GM18502 (cell line): ENCODE measurements around the gene CCDC142.

ENCODE experiments used
- ATAC-seq: cut with Tn5 transposase; IDR thresholded peaks from one replicate; pipeline ENCODE4 v1.9.1; 2021; ENCODE audit warnings: mild to moderate bottlenecking; ENCODE audit not compliant: unreplicated experiment, poor library complexity

CCDC142 gene, protein sequence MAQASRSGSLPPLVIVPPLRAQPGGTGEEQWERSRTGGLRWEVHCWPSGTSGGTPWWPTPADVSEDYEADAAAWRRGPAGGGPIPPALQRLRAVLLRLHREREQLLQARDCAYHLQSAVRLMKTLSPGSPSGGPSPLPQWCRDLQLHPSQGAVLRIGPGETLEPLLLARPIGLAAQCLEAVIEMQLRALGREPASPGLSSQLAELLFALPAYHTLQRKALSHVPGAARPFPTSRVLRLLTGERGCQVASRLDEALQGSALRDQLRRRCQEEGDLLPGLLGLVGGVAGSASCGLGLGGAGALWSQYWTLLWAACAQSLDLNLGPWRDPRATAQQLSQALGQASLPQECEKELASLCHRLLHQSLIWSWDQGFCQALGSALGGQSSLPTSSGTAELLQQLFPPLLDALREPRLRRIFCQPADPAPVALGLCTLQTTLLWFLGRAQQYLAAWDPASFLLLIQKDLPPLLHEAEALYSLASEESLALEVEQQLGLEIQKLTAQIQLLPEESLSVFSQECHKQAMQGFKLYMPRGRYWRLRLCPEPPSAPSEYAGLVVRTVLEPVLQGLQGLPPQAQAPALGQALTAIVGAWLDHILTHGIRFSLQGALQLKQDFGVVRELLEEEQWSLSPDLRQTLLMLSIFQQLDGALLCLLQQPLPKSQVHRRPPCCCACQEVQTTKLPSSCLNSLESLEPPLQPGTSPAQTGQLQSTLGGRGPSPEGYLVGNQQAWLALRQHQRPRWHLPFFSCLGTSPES

DNA sequence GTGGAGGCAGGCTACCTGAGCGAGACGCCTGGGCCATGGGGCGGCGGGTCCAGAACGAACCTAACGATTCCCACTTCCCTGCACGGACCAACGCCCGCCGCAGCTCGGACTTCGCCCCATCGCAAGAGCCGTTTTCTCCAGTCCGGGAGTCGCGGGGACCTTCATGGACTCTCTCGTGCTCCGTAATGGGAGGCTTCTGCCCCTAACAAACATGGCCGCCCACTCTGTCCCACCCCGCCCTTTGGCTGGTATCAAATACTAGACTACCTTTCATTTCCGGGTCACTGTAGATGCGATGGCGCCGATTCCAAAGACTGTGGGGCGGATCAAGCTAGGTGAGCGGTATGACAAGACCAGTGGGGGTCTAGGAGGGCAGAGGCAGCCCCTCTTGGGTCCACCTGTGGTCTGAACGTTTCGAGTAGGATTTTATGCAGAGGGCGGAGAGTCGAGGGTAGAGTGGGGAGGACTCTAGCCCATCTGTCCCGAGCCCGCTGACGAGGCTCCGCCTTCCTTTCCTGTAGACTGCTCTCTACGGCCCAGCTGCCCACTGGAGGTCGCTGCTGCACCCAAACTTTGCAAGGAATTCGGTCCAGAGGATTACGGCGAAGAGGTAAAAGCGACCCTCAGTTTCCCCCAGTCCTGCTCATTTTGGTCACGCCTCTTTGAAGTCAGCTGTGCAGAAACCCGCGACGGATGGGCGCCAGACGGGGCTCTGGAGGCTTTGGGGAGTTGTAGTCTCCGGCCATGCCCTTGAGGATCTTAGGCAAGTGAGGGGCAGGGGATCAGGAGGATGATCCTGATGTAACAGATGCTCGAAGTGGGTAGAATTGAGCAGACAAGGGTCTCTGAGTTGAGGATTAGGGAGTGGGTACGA, at the start of gene CCDC142, which contains the start of gene TTC31:
Gene CCDC142, minus strand, starts transcription at position 198 of the 874 bp plus-strand sequence. Its CDS starts 161 bp downstream, at position 37.
Gene TTC31, plus strand, starts transcription at position 281 of the 874 bp plus-strand sequence. Its CDS starts 15 bp downstream, at position 296.
- ATAC-seq = peak; percentile 94

DNA sequence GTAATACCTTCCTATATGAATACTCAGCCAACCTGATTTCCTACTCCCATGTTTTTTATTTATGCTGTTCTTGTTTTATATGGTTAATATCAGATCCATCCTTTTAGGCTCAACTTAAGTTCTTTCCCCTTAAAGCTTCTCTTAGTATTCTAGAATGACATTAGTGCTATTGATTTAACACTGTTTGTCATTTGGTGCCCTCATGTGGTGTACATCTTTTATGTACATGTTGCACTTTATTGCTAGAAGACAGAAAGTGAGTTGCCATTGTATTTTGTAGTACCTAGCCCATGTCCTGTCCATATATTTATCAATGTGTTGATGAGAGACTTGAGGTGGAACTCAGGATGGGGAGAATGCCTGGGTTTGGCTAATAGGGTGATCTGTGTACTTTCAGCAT, 49.4 kb upstream of the CCDC142 start:
- ATAC-seq = no peak

DNA sequence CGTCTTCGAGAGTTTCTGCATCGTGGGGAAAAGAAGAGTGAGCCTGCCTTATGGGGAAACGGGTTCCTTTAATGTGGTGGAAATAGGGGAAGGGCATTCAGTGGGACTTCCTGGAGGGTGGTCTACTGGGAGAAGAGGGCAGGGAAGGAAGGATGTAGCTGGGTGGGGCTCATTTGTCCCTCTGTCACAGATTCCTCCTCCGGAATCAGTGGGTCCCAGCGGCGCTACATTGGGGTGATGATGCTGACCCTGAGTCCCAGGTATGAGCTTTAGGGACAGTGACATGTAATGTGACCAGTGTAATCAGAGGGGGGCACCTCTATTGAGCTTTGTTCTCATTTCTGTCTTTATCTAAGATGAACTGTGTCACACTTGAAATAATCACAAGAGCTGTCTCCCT, 48.9 kb upstream of the CCDC142 start:
- no peak for ATAC-seq

DNA sequence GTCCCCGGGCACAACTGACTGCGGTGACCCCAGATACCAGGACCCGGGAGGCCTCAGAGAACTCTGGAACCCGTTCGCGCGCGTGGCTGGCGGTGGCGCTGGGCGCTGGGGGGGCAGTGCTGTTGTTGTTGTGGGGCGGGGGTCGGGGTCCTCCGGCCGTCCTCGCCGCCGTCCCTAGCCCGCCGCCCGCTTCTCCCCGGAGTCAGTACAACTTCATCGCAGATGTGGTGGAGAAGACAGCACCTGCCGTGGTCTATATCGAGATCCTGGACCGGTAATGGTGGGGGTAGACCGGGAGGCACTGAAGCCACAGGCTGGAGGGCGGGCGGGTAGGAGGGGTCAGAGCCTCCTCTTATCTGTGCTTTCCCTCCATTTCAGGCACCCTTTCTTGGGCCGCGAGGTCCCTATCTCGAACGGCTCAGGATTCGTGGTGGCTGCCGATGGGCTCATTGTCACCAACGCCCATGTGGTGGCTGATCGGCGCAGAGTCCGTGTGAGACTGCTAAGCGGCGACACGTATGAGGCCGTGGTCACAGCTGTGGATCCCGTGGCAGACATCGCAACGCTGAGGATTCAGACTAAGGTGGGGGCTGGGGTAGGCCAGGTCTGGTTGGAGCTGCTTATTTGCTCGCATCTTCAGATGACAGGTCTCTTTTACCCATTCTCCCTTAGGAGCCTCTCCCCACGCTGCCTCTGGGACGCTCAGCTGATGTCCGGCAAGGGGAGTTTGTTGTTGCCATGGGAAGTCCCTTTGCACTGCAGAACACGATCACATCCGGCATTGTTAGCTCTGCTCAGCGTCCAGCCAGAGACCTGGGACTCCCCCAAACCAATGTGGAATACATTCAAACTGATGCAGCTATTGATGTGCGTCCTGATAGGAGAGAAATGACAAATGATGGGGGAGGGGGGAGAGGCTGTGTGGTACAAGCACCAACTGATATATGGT, 47.7 kb upstream of the CCDC142 start:
- ATAC-seq = peak; percentile 37

DNA sequence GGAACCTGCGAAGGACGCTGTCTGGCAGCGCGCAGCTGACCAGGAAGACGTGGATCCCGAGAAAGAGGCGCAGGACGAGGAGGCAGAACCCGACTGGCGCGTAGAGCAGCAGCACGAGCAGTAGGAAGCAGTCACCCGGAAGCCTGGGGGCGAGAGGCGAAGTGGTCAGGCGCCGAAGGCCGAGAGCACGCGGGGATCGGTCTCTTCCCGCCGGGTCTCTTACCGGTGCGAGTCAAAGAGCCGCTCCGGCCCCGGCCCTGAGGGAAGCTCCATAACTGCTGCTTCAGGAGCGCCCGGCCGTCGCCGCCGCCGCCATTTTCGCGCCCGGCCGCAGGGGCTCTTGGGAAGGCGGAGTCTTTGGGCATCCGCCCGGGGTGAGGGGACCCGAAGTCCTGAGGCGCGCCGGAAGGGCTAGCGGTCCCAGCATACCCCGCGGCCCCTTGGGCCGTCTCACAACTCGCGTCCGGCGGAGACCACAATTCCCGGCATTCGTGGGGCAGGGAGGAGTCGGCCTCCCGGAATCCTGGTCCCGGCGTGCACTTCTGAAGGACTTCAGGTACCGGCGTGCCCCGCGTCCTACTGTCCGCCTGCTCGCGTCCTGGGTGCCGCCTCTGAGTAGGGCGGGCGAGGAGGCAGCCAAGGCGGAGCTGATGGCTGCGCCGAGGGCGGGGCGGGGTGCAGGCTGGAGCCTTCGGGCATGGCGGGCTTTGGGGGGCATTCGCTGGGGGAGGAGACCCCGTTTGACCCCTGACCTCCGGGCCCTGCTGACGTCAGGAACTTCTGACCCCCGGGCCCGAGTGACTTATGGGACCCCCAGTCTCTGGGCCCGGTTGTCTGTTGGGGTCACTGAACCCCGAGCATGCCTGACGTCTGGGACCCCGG, 46.8 kb upstream of the CCDC142 start, which contains the start of the genes AUP1 and HTRA2:
Gene AUP1, minus strand, starts transcription at position 350 of the 882 bp plus-strand sequence. Its CDS starts 77 bp downstream, at position 273.
Gene HTRA2, plus strand, starts transcription at position 577 of the 882 bp plus-strand sequence. Its CDS starts 74 bp downstream, at position 651.
- peak; percentile 80 for ATAC-seq

DNA sequence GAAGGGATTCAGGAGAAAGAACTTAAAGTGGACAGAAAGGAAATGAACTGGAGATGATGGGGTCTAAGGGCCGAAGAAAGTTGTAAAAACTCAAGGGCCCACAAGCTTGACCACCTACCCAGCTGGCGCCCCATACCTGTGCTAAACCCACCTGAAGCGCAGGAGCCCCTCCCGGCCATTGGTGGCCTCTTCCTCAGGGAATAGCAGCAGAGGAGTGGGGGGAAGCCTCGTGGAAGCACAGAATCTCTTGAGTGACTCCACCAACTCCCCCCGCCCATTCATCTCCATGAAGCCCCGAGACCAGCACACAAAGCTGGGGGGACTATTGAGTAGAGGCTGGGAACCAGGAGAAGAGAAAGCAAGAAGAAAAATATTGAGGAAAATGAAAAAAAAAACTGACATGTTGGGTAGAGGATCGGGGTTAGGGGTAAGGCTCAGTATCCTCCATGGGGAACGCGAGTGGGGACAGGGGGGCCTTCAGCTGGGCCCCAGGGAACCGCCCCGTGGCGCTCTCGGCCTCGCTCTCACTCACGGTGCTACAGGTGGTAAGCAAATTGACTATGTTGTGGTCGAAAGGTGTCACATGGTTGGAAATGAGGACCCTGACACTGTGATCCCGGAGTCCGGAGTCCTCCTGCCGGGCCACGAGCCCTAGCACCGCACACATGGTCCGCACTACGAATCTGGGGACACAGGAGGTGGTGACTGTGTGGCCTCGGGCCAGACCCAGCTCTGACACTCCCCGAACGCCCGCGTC, 46.0 kb upstream of the CCDC142 start:
- ATAC-seq = peak; percentile 7

DNA sequence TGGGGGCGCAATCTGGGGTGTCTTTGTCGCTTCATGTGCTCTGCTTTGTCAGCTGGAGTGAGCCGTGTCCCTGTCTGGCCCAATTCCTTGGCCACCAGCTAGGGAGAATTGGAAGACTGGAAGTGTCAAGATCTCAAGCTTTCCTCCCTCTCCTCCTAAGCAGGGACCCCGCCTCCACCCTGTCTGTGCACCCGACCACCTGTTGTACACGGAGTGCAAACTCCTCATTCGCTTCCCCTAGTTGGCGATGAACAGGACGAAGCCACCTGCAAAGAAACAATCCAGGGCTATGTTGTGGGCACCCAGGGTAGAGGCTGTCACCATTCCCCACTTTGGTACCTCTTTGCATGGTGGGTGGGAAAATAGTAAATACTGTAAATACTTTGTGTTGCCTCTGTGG, 44.9 kb upstream of the CCDC142 start:
- ATAC-seq = no peak

DNA sequence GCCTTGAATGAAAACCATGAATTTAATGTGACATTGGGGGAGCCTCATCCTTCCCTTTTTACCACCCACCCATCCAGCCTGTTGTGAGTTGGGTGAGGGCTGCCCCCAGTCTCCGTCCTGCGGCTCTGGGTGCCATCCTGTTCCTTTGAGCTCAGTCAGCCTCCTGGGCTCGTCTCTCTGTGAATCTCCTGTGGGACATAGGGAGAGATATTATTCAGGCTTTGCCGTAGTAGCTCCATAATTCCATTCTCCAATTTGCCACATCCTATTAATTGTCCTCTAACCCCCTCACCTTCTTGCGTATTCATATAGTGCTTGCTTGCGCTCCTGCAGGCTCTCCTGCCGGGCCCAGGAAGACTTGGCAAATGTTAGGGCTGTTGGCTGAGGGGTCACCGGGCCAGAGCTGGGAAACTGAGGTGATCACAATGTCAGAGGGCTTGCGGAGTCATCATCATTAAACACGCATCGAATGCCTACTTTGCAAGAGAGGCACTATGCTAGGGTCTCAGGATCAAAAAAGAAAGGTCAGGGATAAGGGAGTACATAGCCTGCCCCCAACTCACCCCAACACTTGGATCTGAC, 43.9 kb upstream of the CCDC142 start:
- no peak for ATAC-seq

DNA sequence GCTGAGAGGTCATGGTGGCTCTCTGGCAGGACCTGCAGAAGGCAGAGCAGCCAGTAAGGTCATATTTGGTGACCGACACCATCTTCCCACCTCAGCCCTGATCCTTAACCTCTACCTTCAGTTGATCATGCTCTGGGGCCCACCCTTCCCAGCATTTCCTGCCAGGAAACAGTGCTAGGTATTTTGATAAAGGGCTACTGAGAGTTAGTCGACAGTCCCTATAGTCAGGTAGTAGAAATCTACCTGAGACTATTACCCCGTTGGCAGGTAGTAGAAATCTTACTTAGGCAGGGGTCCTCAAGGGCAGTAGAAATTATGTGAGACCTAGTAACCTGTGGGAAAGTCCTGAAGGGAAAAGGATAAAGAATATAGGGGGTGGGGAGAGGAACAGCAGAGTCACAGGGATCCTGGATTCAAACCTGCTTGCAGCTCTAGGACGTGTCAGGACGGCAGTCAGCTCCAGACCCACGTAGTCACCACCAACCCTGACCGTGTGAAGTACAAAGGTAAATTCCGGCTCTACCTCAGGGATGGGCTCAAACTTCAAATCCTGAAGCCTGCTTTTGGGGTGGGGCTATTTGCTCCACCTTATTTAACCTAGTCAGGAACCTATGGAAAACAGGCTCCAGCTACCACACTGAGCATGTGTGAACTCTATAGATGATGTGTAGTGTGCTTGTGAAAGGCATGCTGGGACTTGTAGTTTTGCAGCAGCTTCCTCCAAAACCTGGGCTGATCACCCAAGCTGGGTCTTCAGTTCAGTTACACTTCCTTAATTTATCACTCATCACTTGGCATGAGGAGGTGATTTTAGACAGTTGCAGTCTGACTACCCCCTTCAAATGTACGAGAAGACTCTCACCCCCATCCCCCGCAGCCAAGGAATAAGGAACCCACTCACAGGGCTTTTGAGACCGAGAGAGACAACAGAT, 43.2 kb upstream of the CCDC142 start, which contains the start of gene DQX1:
Gene DQX1, minus strand, starts transcription at position 515 of the 932 bp plus-strand sequence. Its CDS starts 502 bp downstream, at position 13.
- ATAC-seq = peak; percentile 22

DNA sequence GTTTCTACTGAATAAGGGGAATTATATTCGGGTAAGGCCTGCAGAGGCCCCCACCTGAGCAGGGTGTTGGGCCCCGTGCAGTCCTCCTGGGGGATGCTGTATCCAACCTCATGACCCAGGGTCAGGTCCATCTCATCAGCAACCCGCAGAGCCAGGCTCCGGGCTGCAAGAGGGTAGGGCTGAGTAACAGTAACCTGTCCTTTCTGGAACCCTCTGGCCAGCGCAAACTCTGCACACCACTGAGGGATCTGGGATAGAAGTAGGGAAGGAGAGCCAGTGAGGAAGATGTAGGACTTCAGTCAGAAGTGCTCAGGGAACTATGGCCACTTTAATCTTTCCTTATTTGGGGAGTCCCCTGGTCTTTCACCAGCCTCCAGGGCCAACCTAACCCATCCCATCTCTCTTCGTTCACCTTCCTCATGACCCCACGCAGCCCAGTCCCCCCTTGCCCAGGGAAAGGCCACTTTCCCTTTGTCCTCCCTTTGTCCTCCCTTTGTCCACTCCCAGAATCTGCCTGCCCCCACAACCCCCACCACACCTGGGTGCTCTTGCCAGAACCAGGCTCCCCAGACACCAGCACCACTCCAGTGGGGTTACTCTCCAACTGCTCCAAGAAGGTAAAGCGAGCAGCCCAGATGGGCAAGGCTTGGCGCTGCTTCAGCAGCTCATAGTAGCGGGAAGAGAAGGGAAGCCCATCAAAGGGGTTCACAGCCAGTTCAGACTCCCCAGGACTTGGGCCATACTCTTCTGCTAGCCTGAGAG, 42.3 kb upstream of the CCDC142 start:
- ATAC-seq = no peak

DNA sequence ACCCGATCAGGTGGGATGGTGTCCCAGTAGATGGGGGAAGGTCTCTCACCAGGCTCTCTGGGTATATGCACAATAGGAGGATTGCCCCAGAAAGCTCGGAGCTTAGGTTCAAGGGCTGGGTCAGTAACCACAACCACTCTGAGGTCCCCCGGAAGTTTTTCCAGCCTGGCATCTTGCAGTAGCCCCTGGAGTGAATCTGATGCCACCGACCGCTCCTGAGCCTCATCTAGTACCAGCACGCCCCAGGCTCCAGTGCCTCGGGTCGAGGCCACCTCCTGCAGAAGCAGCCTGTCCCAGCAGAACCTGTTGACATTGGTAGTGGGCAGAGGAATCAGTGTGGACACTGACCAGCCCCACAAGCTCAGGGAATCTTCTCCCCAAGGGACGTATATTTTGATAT, 41.2 kb upstream of the CCDC142 start:
- ATAC-seq = no peak

DNA sequence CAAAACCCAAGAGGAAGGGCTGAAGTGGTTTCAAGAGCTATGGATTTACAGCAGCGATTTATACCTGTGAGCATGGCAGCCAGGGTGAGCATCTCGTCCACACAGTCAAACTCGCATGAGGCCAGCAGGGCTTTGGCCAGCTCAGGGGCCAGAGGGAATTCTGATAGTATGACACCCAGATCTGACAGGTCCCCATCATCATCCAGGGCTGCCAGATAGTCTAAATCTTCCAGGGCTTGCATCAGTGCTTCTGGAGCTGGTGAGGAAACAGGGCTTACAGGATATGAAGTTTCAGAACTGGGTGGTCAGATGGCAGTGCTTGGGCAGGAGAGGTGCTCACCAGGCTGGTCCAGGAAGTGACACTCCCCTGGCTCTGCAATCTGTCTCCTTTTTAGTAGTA, 39.7 kb upstream of the CCDC142 start:
- no peak for ATAC-seq

DNA sequence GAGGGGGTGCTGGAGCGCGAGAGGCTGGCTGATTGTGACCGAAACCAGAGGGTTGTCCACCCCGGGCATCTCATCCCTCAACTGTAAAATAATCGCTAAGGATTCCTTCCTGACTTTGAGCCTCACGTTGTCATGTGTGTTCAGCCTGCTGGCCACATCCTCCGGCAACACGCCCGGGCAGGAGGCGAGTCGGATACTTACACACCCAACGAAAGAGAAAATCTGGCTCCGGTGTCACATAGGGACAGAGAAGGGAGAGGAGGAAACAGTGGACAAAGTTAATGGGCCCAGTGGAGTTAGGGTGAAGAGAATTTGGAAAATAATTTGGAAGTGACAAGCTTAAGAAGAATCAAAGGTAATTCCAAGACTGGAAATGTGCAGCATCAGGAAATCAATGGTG, 33.9 kb upstream of the CCDC142 start:
- no peak for ATAC-seq

DNA sequence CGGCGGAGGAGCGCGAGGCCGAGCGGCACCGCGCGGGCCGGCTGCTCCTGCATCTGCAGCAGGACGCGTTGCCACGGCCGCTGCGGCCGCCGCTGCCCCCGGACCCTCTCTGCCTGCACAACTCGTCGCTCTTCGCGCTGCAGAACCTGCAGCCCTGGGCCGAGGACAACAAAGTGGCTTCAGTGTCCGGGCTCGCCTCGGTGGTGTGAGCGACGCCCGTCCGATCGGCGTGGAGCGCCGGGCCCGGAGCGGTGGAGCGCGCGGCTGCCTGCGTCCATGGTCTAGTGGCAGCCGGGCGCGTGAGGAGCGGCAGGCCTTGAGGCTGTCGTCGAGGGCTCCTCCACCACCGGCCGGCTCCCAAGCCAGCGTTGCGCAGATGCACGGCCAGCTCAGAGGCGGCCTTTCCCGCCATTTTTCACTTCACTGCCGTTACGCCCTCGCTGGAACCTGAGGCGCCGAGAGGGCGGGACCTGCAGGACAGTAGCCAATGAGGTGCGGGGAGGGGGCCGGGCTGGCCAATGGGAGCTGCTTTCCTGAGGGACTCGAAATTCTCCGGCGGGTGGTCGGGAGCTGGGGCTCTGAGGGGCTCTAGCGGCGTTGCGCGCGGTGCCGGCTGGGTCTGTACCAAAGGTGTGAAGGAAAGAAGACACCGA, 33.3 kb upstream of the CCDC142 start:
- peak; percentile 85 for ATAC-seq
